Panc1 (cell line): ENCODE data around the gene IL17B. TPM values are rescaled to one million over a fixed set of nuclear protein-coding genes. Genes with fewer than 3 reads are reported as not detected.

Experiments used
- ATAC-seq: fragments of 200-7000 bp; cut with Tn5 transposase; 2 replicates; pipeline ENCODE4 v1.9.1; 2020; ENCODE audit warnings: mild to moderate bottlenecking, moderate library complexity
- BruUV-seq: library from RNA; stranded (reverse); fragments of 400-500 nt; replicated peaks from 2 replicates; lab custom pipeline; 2021; lab: Mats Ljungman, UMichigan
- CTCF ChIA-PET: fragments of 300-600 bp; sonication (Branson Sonifier 250); formaldehyde crosslinking; loops from one replicate; lab custom pipeline; 2022; ENCODE audit warnings: antibody characterized with exemption; lab: Charles Lee
- POLR2A ChIA-PET: fragments of 300-600 bp; sonication (Branson Sonifier 250); formaldehyde crosslinking; loops from one replicate; lab custom pipeline; 2022; ENCODE audit warnings: antibody characterized with exemption; lab: Charles Lee
- DNase-seq: peaks from one replicate; pipeline ENCODE4 v3.0.0-alpha.2; 2010; ENCODE audit warnings: low read depth, low spot score
- H3K27ac ChIP-seq: 2 replicates; pipeline ENCODE4 v1.5.1; 2011; ENCODE audit warnings: mild to moderate bottlenecking, low read length, inconsistent platforms
- H3K27me3 ChIP-seq: fragments of 200-500 bp; sonication (Bioruptor generic); 2 replicates; pipeline ENCODE4 v1.6.0; 2014; ENCODE audit warnings: low read length, inconsistent platforms; ENCODE audit not compliant: control insufficient read depth, insufficient read depth
- H3K36me3 ChIP-seq: fragments of 200-500 bp; sonication (Bioruptor generic); 2 replicates; pipeline ENCODE4 v1.5.1; 2014; ENCODE audit warnings: inconsistent platforms, mild to moderate bottlenecking, low read length, moderate library complexity; ENCODE audit not compliant: control insufficient read depth, insufficient read depth
- H3K4me1 ChIP-seq: 2 replicates; pipeline ENCODE4 v1.5.1; 2011; ENCODE audit warnings: inconsistent platforms, mild to moderate bottlenecking, low read length, moderate library complexity; ENCODE audit not compliant: control insufficient read depth, insufficient read depth
- H3K4me3 ChIP-seq, 2 experiments: 2 replicates each; pipeline ENCODE4 v1.5.1; 2011 to 2012; ENCODE audit warnings: low read depth in 2 of 2, low read length in 2 of 2, mild to moderate bottlenecking in 2 of 2, inconsistent platforms in 1 of 2, moderate library complexity in 1 of 2
- H3K9me3 ChIP-seq: fragments of 200-500 bp; sonication (Bioruptor generic); 2 replicates; pipeline ENCODE4 v1.5.1; 2014; ENCODE audit warnings: low read depth, mild to moderate bottlenecking, inconsistent platforms, low read length, moderate library complexity; ENCODE audit not compliant: control insufficient read depth, insufficient read depth
- POLR2AphosphoS5 ChIP-seq: IDR thresholded peaks from 2 replicates; pipeline ENCODE4 v1.6.1; 2012; ENCODE audit warnings: mild to moderate bottlenecking, low read depth, low read length, moderate library complexity
- REST ChIP-seq, 2 experiments: IDR thresholded peaks; 2 replicates each; pipeline ENCODE4 v1.6.1; 2011 to 2012; ENCODE audit warnings: low read depth in 2 of 2, control low read depth in 1 of 2, low read length in 1 of 2, mild to moderate bottlenecking in 1 of 2, moderate library complexity in 1 of 2; ENCODE audit not compliant: insufficient read depth in 1 of 2
- SIN3A ChIP-seq: IDR thresholded peaks from 2 replicates; pipeline ENCODE4 v1.6.1; 2012; ENCODE audit warnings: low read depth, mild to moderate bottlenecking, low read length, moderate library complexity, borderline replicate concordance; ENCODE audit not compliant: insufficient read depth
- TCF7L2 ChIP-seq: IDR thresholded peaks from 2 replicates; pipeline ENCODE4 v1.6.1; 2011; ENCODE audit warnings: mild to moderate bottlenecking, low read depth, low read length, inconsistent platforms
- in situ Hi-C: cut with HindIII; loops from 2 replicates; pipeline ENCODE4 v1.10.0; 2016; ENCODE audit warnings: low sequenced_read_pairs, low pct_unique_long_range_greater_than_20kb
- intact Hi-C: fragments of 100-400 bp; cut with micrococcal nuclease; formaldehyde crosslinking; loops from one replicate; pipeline ENCODE4 v1.10.0; 2022; ENCODE audit not compliant: unreplicated experiment
- total RNA-seq: library from RNA; stranded (reverse); gene quantifications from one replicate; pipeline ENCODE4 v1.2.1, GENCODE V29; 2021; ENCODE audit not compliant: unreplicated experiment
- TF ChIP-seq, protein P1 (sequence below): fragments of 450-650 bp; IDR thresholded peaks from 2 replicates; pipeline ENCODE4 v1.5.1; 2017; ENCODE audit warnings: mild to moderate bottlenecking

IL17B gene
- total RNA-seq, 1 experiment from 2014 or later = not detected

GRCh38 chr5:149333711-149334443, 45.2 kb downstream of the IL17B start:
- intact Hi-C loops (no loop called here), in situ Hi-C loops (no loop called here)
- H3K4me1 ChIP-seq = no peaks in the 10 kb centered on the region
- H3K27me3 ChIP-seq = no peaks in the 10 kb centered on the region
- H3K27ac ChIP-seq = no peak overlapping the region
- H3K9me3 ChIP-seq = no peaks in the 10 kb centered on the region
- no TSS peak for BruUV-seq
- ATAC-seq (no peak), DNase-seq (no peak)
- no peaks in the 10 kb centered on the region for H3K36me3 ChIP-seq
- ChIA-PET CTCF (no interaction called here), POLR2A (no interaction called here)
- no peak overlapping the region for H3K4me3 ChIP-seq
- no peak for TF ChIP-seq POLR2AphosphoS5
- TF ChIP-seq SIN3A = no peak
- TF ChIP-seq, protein P1, sequence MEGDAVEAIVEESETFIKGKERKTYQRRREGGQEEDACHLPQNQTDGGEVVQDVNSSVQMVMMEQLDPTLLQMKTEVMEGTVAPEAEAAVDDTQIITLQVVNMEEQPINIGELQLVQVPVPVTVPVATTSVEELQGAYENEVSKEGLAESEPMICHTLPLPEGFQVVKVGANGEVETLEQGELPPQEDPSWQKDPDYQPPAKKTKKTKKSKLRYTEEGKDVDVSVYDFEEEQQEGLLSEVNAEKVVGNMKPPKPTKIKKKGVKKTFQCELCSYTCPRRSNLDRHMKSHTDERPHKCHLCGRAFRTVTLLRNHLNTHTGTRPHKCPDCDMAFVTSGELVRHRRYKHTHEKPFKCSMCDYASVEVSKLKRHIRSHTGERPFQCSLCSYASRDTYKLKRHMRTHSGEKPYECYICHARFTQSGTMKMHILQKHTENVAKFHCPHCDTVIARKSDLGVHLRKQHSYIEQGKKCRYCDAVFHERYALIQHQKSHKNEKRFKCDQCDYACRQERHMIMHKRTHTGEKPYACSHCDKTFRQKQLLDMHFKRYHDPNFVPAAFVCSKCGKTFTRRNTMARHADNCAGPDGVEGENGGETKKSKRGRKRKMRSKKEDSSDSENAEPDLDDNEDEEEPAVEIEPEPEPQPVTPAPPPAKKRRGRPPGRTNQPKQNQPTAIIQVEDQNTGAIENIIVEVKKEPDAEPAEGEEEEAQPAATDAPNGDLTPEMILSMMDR = no peak
- no peak for TF ChIP-seq REST (IDR thresholded peaks at IDR 0.05; ENCODE audit: insufficient read depth in 1 of 2, low read depth in 2 of 2, low read length in 1 of 2)
- TF ChIP-seq TCF7L2 = no peak

- H3K27ac ChIP-seq = no peak overlapping the region
- ChIA-PET CTCF (no interaction called here), POLR2A (no interaction called here)
- no TSS peak for BruUV-seq
- H3K4me1 ChIP-seq = no peaks in the 10 kb centered on the region
- ATAC-seq = no peak
- no peaks in the 10 kb centered on the region for H3K27me3 ChIP-seq
- no peak overlapping the region for H3K4me3 ChIP-seq
- TF ChIP-seq SIN3A (no peak), TCF7L2 (no peak), POLR2AphosphoS5 (no peak), REST (IDR thresholded peaks at IDR 0.05; ENCODE audit: insufficient read depth in 1 of 2, low read depth in 2 of 2, low read length in 1 of 2) (no peak)
- TF ChIP-seq, protein P1 = no peak
- intact Hi-C loops = no loop called here
- no peaks in the 10 kb centered on the region for H3K36me3 ChIP-seq
- H3K9me3 ChIP-seq = no peaks in the 10 kb centered on the region
- DNase-seq = no peak
- in situ Hi-C loops = no loop called here
Observed at GRCh38 chr5:149328177-149328576, 50.9 kb downstream of the IL17B start.
